GM10248 (cell line): ENCODE results near the gene PLPP1.

Experiments used
- CTCF ChIA-PET: fragments of 300-600 bp; sonication (Branson Sonifier 250); formaldehyde crosslinking; extraction: SDS; loops from one replicate; lab custom pipeline; 2021; ENCODE audit warnings: antibody characterized with exemption; lab: Yijun Ruan, JAX
- POLR2A ChIA-PET: fragments of 350-650 bp; sonication (Branson Sonifier 250); formaldehyde crosslinking; extraction: SDS; loops from one replicate; lab custom pipeline; 2020; ENCODE audit warnings: antibody characterized with exemption; lab: Yijun Ruan, JAX
- DNase-seq: peaks from one replicate; pipeline ENCODE4 v3.0.0; 2012; ENCODE audit errors: extremely low spot score
- TF ChIP-seq, protein P1 (sequence below): IDR thresholded peaks from 2 replicates; pipeline ENCODE4 v1.5.1; 2012; ENCODE audit warnings: mild to moderate bottlenecking, low read depth; ENCODE audit errors: extremely low read depth, missing control alignments, control extremely low read depth

PLPP1 gene

DNA sequence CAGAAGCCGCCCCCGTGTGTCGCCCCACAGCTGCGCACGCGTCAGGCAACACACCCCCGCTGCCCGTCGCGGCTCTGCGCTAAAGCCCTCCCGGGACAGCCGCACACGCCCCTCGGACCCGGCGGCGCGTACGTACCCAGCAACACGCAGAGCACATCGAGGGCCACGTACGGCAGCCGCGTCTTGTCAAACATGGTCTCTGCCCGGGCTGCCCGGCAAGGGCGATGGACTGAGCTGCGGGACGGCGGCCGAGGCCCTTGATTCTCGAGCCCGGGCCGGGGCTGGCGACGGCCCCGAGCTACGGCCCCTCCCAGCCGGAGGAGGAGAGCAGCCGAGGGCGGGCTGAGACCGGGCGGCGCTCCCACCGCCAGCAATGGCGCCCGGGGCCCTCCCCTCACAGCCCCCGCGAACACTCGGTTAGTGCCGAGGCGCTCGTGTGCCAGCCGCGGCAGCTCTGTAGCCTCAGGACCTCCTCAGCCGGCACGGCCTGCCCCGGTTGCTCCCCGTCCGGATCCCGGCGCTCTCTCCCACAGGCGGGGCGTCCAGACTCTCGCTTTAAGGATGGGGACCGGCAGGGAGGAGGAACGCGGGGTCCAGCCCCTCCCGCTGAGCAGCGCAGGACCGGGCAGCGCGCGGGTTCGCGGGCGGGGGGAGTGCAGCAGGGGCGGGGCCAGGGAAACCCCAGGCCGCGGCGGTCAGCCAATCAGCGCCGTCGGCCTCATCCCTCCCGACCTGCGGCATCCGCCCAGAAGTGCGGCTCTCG lies at the start of gene PLPP1:
PLPP1 (minus strand) TSS at position 529 of the 763 bp plus-strand sequence; CDS start at position 194, 335 bp downstream.
- DNase-seq: peak; percentile 92
- ChIA-PET POLR2A (no interaction called here), CTCF (interaction anchor here (1.0 kb wide), 1 partner anchor 93 kb away, joined by 3 read pairs; no protein-coding TSS in a partner anchor)
- TF ChIP-seq, protein P1, sequence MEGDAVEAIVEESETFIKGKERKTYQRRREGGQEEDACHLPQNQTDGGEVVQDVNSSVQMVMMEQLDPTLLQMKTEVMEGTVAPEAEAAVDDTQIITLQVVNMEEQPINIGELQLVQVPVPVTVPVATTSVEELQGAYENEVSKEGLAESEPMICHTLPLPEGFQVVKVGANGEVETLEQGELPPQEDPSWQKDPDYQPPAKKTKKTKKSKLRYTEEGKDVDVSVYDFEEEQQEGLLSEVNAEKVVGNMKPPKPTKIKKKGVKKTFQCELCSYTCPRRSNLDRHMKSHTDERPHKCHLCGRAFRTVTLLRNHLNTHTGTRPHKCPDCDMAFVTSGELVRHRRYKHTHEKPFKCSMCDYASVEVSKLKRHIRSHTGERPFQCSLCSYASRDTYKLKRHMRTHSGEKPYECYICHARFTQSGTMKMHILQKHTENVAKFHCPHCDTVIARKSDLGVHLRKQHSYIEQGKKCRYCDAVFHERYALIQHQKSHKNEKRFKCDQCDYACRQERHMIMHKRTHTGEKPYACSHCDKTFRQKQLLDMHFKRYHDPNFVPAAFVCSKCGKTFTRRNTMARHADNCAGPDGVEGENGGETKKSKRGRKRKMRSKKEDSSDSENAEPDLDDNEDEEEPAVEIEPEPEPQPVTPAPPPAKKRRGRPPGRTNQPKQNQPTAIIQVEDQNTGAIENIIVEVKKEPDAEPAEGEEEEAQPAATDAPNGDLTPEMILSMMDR: peak; percentile 10

DNA sequence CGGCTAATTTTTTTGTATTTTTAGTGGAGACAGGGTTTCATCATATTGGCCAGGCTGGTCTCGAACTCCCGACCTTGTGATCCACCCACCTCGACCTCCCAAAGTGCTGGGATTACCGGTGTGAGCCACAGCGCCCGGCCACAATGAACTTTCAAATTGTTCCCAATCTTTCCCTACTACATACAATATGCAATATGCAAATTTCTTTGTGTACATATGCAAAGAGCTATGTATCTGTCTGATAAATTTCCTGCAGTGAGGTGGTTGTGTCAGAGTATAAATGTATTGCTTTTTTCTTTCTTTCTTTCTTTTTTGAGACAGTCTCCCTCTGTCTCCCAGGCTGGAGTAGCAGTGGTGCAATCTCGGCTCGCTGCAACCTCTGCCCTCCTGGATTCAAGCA lies 48.8 kb upstream of the PLPP1 start:
- CTCF ChIA-PET: interaction anchor here (1.3 to 1.6 kb wide), 5 partner anchors 10 to 35 kb away, joined by 3 to 4 read pairs (median 3); no protein-coding TSS in a partner anchor
- POLR2A ChIA-PET: no interaction called here
- TF ChIP-seq, protein P1: no peak

DNA sequence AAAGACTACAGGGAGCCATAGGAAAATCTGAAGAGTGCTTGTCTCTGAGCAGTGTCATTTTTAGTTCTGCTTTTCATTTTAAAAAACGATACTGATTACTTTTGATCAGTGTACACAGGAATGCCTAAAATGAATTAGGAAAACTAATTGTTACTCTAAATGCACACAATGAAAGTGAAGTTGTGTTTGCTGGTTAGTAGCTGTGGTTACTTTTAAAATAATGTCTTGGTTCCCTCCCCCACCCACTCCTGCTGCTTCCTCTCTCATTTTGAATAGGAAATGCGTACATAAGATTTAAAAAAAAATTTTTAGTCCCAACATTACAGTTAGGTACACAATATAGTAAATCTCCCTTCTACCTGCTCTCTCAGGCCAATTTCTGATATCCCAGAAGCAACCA lies 47.5 kb upstream of the PLPP1 start:
- ChIA-PET POLR2A (no interaction called here), CTCF (interaction anchor here (0.6 kb wide), 1 partner anchor 275 kb away, joined by 3 read pairs; the partner anchor contains the start of gene DHX29)
- TF ChIP-seq, protein P1: no peak
- DNase-seq: peak; percentile 34

More for the DNA sequence above, 48.8 kb upstream of the PLPP1 start:
- no peak for DNase-seq

DNA sequence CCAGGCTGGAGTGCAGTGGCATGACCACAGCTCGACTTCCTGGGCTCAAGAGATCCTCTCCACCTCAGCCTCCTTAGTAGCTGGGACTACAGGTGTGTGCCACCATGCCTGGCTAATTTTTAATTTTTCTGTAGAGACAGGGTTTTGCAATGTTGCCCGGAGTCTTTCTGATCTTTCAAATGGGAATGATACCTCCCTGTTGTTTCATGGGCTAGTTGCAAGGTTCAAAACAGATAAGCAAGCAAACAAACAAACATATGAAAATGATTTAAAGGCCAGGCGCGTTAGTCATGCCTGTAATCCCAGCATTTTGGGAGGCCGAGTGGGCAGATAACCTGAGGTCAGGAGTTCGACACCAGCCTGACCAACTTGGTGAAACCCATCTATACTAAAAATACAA lies 45.3 kb upstream of the PLPP1 start:
- no peak for DNase-seq
- CTCF ChIA-PET: interaction anchor here (1.4 kb wide), 2 partner anchors 17 to 20 kb away, joined by 3 read pairs; no protein-coding TSS in a partner anchor
- TF ChIP-seq, protein P1: no peak
- POLR2A ChIA-PET: no interaction called here

DNA sequence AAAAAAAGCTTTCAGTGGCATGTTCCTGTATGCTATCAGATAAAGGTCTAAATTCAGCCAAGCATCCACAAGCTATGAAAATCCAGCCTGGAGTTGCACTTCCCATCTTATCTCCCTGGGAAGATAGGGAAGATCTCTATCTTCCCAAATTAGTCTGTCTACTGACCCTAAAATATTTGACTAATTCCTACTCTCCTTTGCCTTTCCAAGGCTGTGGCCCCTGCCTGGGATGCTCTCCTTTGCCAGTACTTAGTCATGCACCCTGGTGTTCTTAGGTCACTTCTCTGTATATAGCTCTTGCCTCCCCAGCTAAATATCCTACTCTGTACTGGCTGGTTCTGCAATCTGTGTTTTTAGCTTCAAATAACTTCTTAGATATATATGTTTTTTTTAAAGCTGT lies 44.0 kb upstream of the PLPP1 start:
- no peak for DNase-seq
- TF ChIP-seq, protein P1: no peak
- CTCF ChIA-PET: interaction anchor here (1.0 to 1.5 kb wide), 2 partner anchors 12 to 18 kb away, joined by 5 to 6 read pairs; no protein-coding TSS in a partner anchor
- POLR2A ChIA-PET: no interaction called here

DNA sequence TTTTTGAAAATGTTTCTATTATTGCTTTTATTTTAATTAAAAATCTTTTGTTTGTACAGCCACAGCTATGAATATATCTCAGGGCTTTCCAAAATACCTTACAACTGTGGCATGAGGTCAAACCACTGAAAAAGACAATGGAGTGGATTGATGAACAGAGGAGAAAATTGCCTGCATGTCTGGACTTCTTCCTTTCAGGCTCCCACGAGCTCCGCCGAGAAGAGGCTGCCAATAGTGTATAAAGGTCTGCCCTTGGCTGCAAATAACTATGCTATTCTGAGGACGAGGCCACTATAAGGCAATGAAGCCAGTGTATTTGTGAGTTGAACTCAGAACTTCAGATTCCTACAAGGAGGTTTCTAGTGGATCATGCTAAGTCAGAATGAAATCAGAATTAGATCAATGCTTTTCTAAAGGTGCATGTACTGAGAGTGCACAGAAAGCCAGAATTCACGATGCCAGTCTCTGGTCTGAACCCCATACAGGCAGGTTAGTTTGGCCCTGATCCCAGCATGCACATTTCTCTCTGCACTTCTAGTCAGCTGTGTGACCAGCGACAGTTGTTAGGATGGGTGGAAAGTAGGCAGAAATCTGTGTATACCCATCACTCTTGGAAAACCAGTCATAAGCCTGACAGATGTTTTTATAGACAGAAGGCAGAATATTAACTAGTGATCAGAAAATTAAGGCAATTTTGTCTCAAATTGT lies 42.7 kb upstream of the PLPP1 start:
- DNase-seq: no peak
- TF ChIP-seq, protein P1: no peak
- ChIA-PET CTCF (interaction anchor here (1.0 kb wide), 1 partner anchor 15 kb away, joined by 3 read pairs; no protein-coding TSS in a partner anchor), POLR2A (no interaction called here)
